ENCODE measurements around the gene TVP23C.
A peak's percentile ranks its signal among the peaks of the same experiment; 100 is the strongest.
"Not testable (repeated sequence)": the region's sequence is repeated elsewhere in the genome, so short reads cannot be mapped to it uniquely, and the experiment has no call there.

GRCh38 chr17:15552932-15553331 lies 10.4 kb downstream of the TVP23C start:
- peak; percentile 45; the same call in 1 of the 2 replicates for TF ChIP-seq CTCF (conservative IDR thresholded peaks at IDR 0.05; ENCODE audit: low read length)
- not testable (repeated sequence) for TF ChIP-seq EZH2phosphoT487 (IDR thresholded peaks at IDR 0.05; ENCODE audit: borderline replicate concordance, low read depth, low read length)
